IMR-90 (cell line): ENCODE results near the gene TPSB2. TPM values are rescaled to one million over a fixed set of nuclear protein-coding genes. Genes with fewer than 3 reads are reported as not detected.

ENCODE experiments used
- ATAC-seq: fragments of 200-7000 bp; cut with Tn5 transposase; 2 replicates; pipeline ENCODE4 v1.9.1; 2020; ENCODE audit warnings: low read depth, mild to moderate bottlenecking, moderate library complexity
- BruUV-seq: library from RNA; stranded (reverse); fragments of 400-500 nt; replicated peaks from 2 replicates; lab custom pipeline; 2021; lab: Mats Ljungman, UMichigan
- CTCF ChIA-PET: fragments of 300-600 bp; formaldehyde crosslinking; extraction: SDS; loops from one replicate; lab custom pipeline; 2021; ENCODE audit warnings: antibody characterized with exemption; lab: Yijun Ruan, JAX
- POLR2A ChIA-PET: fragments of 300-600 bp; sonication (Branson Sonifier 250); formaldehyde crosslinking; loops from one replicate; lab custom pipeline; 2022; ENCODE audit warnings: antibody characterized with exemption; ENCODE audit not compliant: unreplicated experiment; lab: Charles Lee
- DNase-seq: peaks from one replicate; pipeline ENCODE4 v3.0.0; 2013
- H2AFZ ChIP-seq: replicated peaks from 2 replicates; pipeline ENCODE3; 2013; ENCODE audit warnings: low read length, mild to moderate bottlenecking; ENCODE audit not compliant: poor library complexity
- H2AK5ac ChIP-seq: 2 replicates; pipeline ENCODE4 v1.6.1; 2013; ENCODE audit warnings: low read depth, low read length, inconsistent platforms
- H2AK9ac ChIP-seq: replicated peaks from 2 replicates; pipeline ENCODE3; 2013; ENCODE audit warnings: mild to moderate bottlenecking, low read depth, low read length, moderate library complexity; ENCODE audit not compliant: poor library complexity
- H2BK120ac ChIP-seq: 2 replicates; pipeline ENCODE4 v1.6.1; 2013; ENCODE audit warnings: low read depth, low read length, inconsistent platforms
- H2BK15ac ChIP-seq: 3 replicates; pipeline ENCODE4 v1.6.1; 2013; ENCODE audit warnings: low read depth, low read length, inconsistent platforms
- H2BK20ac ChIP-seq: 2 replicates; pipeline ENCODE4 v1.6.1; 2013; ENCODE audit warnings: low read depth, mild to moderate bottlenecking, inconsistent platforms, low read length, moderate library complexity
- H2BK5ac ChIP-seq: 2 replicates; pipeline ENCODE4 v1.6.1; 2013; ENCODE audit warnings: mild to moderate bottlenecking, low read depth, low read length, inconsistent platforms; ENCODE audit not compliant: poor library complexity, severe bottlenecking
- H3K14ac ChIP-seq: replicated peaks from 2 replicates; pipeline ENCODE4 v1.6.1; 2013; ENCODE audit warnings: low read depth, low read length, inconsistent platforms
- H3K18ac ChIP-seq: 2 replicates; pipeline ENCODE4 v1.6.1; 2013; ENCODE audit warnings: low read depth, low read length, control low read depth
- H3K23ac ChIP-seq: 2 replicates; pipeline ENCODE4 v1.6.1; 2013; ENCODE audit warnings: low read depth, low read length, inconsistent platforms
- H3K27ac ChIP-seq: 2 replicates; pipeline ENCODE4 v1.5.1; 2013; ENCODE audit warnings: mild to moderate bottlenecking, control low read depth, low read length; ENCODE audit not compliant: insufficient read depth
- H3K27me3 ChIP-seq: 2 replicates; pipeline ENCODE4 v1.6.1; 2013; ENCODE audit warnings: low read length; ENCODE audit not compliant: control insufficient read depth, insufficient read depth
- H3K36me3 ChIP-seq: 2 replicates; pipeline ENCODE4 v1.6.1; 2013; ENCODE audit warnings: low read length, mixed read lengths; ENCODE audit not compliant: control insufficient read depth, insufficient read depth
- H3K4ac ChIP-seq: 2 replicates; pipeline ENCODE4 v1.6.1; 2013; ENCODE audit warnings: low read depth, low read length, inconsistent platforms
- H3K4me1 ChIP-seq: 2 replicates; pipeline ENCODE4 v1.6.1; 2013; ENCODE audit warnings: low read length, mixed read lengths; ENCODE audit not compliant: control insufficient read depth, insufficient read depth
- H3K4me2 ChIP-seq: 2 replicates; pipeline ENCODE4 v1.6.1; 2013; ENCODE audit warnings: low read depth, mild to moderate bottlenecking, control low read depth, low read length, moderate library complexity
- H3K4me3 ChIP-seq: 2 replicates; pipeline ENCODE4 v1.5.1; 2013; ENCODE audit warnings: low read depth, mild to moderate bottlenecking, control low read depth, low read length, moderate library complexity; ENCODE audit not compliant: insufficient read depth
- H3K56ac ChIP-seq: 2 replicates; pipeline ENCODE4 v1.6.1; 2013; ENCODE audit warnings: low read length, inconsistent platforms; ENCODE audit not compliant: insufficient read depth; ENCODE audit errors: extremely low read depth
- H3K79me1 ChIP-seq, 2 experiments: 2 replicates each; pipeline ENCODE4 v1.6.1; 2013; ENCODE audit warnings: low read length in 2 of 2, inconsistent platforms in 1 of 2, low read depth in 1 of 2
- H3K9ac ChIP-seq: 2 replicates; pipeline ENCODE4 v1.6.1; 2013; ENCODE audit warnings: low read depth, low read length, control low read depth
- H3K9me1 ChIP-seq: 2 replicates; pipeline ENCODE4 v1.6.1; 2013; ENCODE audit warnings: low read length, inconsistent platforms; ENCODE audit not compliant: insufficient read depth
- H3K9me3 ChIP-seq: 2 replicates; pipeline ENCODE4 v1.6.1; 2013; ENCODE audit warnings: low read length; ENCODE audit not compliant: control insufficient read depth, insufficient read depth
- H4K20me1 ChIP-seq: 2 replicates; pipeline ENCODE4 v1.6.1; 2013; ENCODE audit warnings: low read length, inconsistent platforms; ENCODE audit not compliant: insufficient read depth
- H4K5ac ChIP-seq: 2 replicates; pipeline ENCODE4 v1.6.1; 2013; ENCODE audit warnings: mild to moderate bottlenecking, low read depth, low read length, control low read depth
- H4K8ac ChIP-seq, 2 experiments: 2 replicates each; pipeline ENCODE4 v1.6.1; 2013; ENCODE audit warnings: low read depth in 2 of 2, low read length in 2 of 2, control low read depth in 1 of 2, inconsistent platforms in 1 of 2
- H4K91ac ChIP-seq: 2 replicates; pipeline ENCODE4 v1.6.1; 2013; ENCODE audit warnings: low read depth, low read length, inconsistent platforms; ENCODE audit not compliant: insufficient read depth
- CEBPB ChIP-seq: IDR thresholded peaks from 2 replicates; pipeline ENCODE4 v1.6.1; 2012; ENCODE audit warnings: low read depth, low read length, improper control_type of control experiment
- ELK1 ChIP-seq: fragments of 150-350 bp; IDR thresholded peaks from 2 replicates; pipeline ENCODE4 v1.6.1; 2016; ENCODE audit warnings: low read depth, mild to moderate bottlenecking, low read length, moderate library complexity, borderline replicate concordance
- FOS ChIP-seq: fragments of 150-350 bp; IDR thresholded peaks from 2 replicates; pipeline ENCODE4 v1.6.1; 2016; ENCODE audit warnings: low read depth, low read length
- MAFK ChIP-seq: IDR thresholded peaks from 2 replicates; pipeline ENCODE4 v1.6.1; 2012; ENCODE audit warnings: low read depth, low read length, improper control_type of control experiment
- MXI1 ChIP-seq: IDR thresholded peaks from 2 replicates; pipeline ENCODE4 v1.6.1; 2012; ENCODE audit warnings: low read depth, mild to moderate bottlenecking, low read length, moderate library complexity, borderline replicate concordance
- NFE2L2 ChIP-seq: fragments of 150-350 bp; IDR thresholded peaks from 2 replicates; pipeline ENCODE4 v1.6.1; 2016; ENCODE audit warnings: low read depth, mild to moderate bottlenecking, low read length
- RCOR1 ChIP-seq: IDR thresholded peaks from 2 replicates; pipeline ENCODE4 v1.6.1; 2012; ENCODE audit warnings: mild to moderate bottlenecking, low read length, improper control_type of control experiment; ENCODE audit not compliant: insufficient replicate concordance
- RFX5 ChIP-seq: IDR thresholded peaks from 2 replicates; pipeline ENCODE4 v1.8.0; 2012; ENCODE audit warnings: low read depth, mild to moderate bottlenecking, low read length, moderate library complexity
- WGBS, 2 experiments: methylation state at CpG; one replicate each; pipeline versions ENCODE4 v1.1.5 to v1.1.7; 2013; ENCODE audit warnings: missing lambda C conversion rate in 2 of 2; ENCODE audit not compliant: insufficient read length in 1 of 2; ENCODE audit errors: extremely low coverage in 2 of 2; 5-methylcytosine and 5-hydroxymethylcytosine counted together
- dilution Hi-C: fragments of 300-500 bp; cut with HindIII; formaldehyde crosslinking; loops from one replicate; pipeline ENCODE4 v1.14.3; 2018; ENCODE audit warnings: low sequenced_read_pairs; ENCODE audit not compliant: unreplicated experiment
- in situ Hi-C: fragments of 300-500 bp; cut with MboI; formaldehyde crosslinking; loops from 3 replicates; pipeline ENCODE4 v1.14.3; 2019; ENCODE audit warnings: low sequenced_read_pairs, inconsistent platforms, mixed read lengths
- intact Hi-C: fragments of 100-400 bp; cut with micrococcal nuclease; formaldehyde crosslinking; loops from 2 replicates; pipeline ENCODE4 v1.10.0; 2022
- polyA plus RNA-seq, 3 experiments: library from polyadenylated mRNA; depleted of rRNA; stranded (reverse); fragments of >200 nt; gene quantifications; 2 replicates each; pipeline ENCODE4 v1.2.3, GENCODE V29; 2012; ENCODE audit warnings: low replicate concordance in 1 of 3
- total RNA-seq: library from RNA; depleted of rRNA; stranded (reverse); fragments of >200 nt; gene quantifications from 2 replicates; pipeline ENCODE4 v1.2.3, GENCODE V29; 2012

The TPSB2 gene
- total and polyA plus RNA-seq, 2 of the 4 experiments (the other 2 are of a cell fraction) = not detected

GRCh38 chr16:1224558-1224957 lies 5.4 kb downstream of the TPSB2 start:
- Histone ChIP-seq H2BK20ac (no peak overlapping the region), H3K9ac (no peak overlapping the region), H2AFZ (no peak overlapping the region), H3K27ac (no peak overlapping the region), H4K5ac (no peak overlapping the region), H2BK120ac (no peak overlapping the region), H3K79me1 (no peaks in the 10 kb centered on the region), H3K27me3 (no peaks in the 10 kb centered on the region; the same call in 1 of the 2 replicates), H3K9me1 (no peaks in the 10 kb centered on the region), H3K4me2 (no peak overlapping the region), H3K18ac (no peak overlapping the region), H2BK15ac (no peak overlapping the region), H3K4ac (no peak overlapping the region), H4K8ac (no peak overlapping the region), H3K9me3 (no peaks in the 10 kb centered on the region), H3K36me3 (no peaks in the 10 kb centered on the region), H3K4me1 (no peaks in the 10 kb centered on the region), H2AK5ac (no peak overlapping the region), H2AK9ac (no peak overlapping the region), H4K20me1 (no peaks in the 10 kb centered on the region), H3K56ac (no peak overlapping the region), H3K14ac (no peak overlapping the region), H2BK5ac (no peak overlapping the region), H3K23ac (no peak overlapping the region), H3K4me3 (no peak overlapping the region), H4K91ac (no peak overlapping the region)
- in situ Hi-C loops = loop anchor here (25.0 kb wide), 1 partner anchor 412 kb away; the partner anchor contains the start of gene GNG13
- DNase-seq (no peak), ATAC-seq (no peak)
- POLR2A ChIA-PET = no interaction called here
- WGBS, 2 experiments = 72% methylated on average over 3 of the region's 9 CpGs; no CpG with 5 or more reads in 1 of the 2 experiments
- BruUV-seq = no TSS peak
- intact Hi-C loops = no loop called here
- TF ChIP-seq NFE2L2 (no peak), CEBPB (no peak), RCOR1 (no peak), MAFK (no peak), MXI1 (no peak), ELK1 (no peak), RFX5 (no peak), FOS (no peak)
- CTCF ChIA-PET = no interaction called here
- dilution Hi-C loops = no loop called here
